Muscle of back (tissue), 13 donors: ENCODE results near the gene NRSN1. TPM values are rescaled to one million over a fixed set of nuclear protein-coding genes. Genes with fewer than 3 reads are reported as not detected.

Experiments used
- DNase-seq, 3 donors: peaks; one replicate each; pipeline versions ENCODE4 v3.0.0 to v3.0.0-alpha.2; 2013
- long read RNA-seq, 9 donors: transcript quantifications; one replicate each; lab custom pipeline, GENCODE V29; 2026
- polyA plus RNA-seq, 10 donors: library from polyadenylated mRNA; unstranded; fragments of 120-200 nt; gene quantifications; one replicate each; pipeline ENCODE4 v1.2.1, GENCODE V29; 2013; ENCODE audit not compliant: insufficient read length in 10 of 10

The NRSN1 gene, protein sequence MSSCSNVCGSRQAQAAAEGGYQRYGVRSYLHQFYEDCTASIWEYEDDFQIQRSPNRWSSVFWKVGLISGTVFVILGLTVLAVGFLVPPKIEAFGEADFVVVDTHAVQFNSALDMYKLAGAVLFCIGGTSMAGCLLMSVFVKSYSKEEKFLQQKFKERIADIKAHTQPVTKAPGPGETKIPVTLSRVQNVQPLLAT
- under 1 TPM in 4 of 10 donors, not detected in 6; 0.12 to 0.46 (median 0.20) TPM for polyA plus RNA-seq
- long read RNA-seq, donor 1: 0 reads
- long read RNA-seq, donor 2: 0 reads
- long read RNA-seq, donor 3: 0 reads
- long read RNA-seq, donor 4: 0 reads
- long read RNA-seq, donor 5: 0 reads
- long read RNA-seq, donor 6: 0 reads
- long read RNA-seq, donor 7: 0 reads
- long read RNA-seq, donor 8: 0 reads
- long read RNA-seq, donor 9: 0 reads

- DNase-seq: peak in 1 of 3 donors; percentile 9
These were observed at the start of gene NRSN1 for GRCh38 chr6:24125980-24126379. TSS of gene NRSN1 (plus strand) at chr6:24126215. CDS start at chr6:24134328, 8,113 bp downstream.

DNA sequence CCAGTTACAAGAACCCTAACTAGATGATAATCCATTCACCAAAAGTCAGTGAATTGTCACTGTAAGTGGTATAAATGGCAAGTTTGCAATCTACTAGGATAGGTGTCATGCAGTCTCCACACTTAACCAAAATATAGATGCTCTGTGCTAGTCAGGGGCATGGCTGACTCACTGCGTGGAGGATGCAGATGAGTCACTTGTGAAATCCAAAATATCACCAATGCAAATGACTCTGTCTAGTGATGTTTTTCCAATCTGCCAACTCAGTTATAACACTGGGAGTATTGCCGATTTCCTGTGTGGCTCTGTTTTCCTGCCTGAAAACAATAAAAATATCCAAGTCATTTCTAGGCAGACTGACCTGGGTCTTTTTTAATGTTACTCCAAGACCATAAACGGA, 47.8 kb upstream of the NRSN1 start:
- DNase-seq: no peak

GRCh38 chr6:24079076-24079475, 46.9 kb upstream of the NRSN1 start:
- DNase-seq: peak in 2 of 3 donors; percentile 7 to 48

DNA sequence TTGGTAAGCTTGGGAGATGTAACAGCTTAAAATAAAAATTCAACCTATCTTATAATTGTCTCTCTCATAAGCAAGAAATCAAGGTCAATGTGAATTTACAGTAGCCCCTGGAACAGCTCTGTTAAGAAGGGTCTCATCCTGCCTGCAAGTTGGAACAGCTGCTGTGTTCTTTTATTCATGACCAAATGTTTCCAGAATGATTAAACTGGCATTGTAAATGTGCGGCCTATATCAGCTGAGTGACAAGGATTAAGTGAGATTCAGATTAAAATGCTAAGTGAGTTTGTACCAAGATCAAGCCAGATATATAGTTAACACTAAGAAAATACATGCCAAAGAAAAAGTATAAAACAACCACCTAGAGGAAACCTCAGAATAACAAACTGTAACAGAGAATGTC, 45.3 kb upstream of the NRSN1 start:
- no peak for DNase-seq

DNA sequence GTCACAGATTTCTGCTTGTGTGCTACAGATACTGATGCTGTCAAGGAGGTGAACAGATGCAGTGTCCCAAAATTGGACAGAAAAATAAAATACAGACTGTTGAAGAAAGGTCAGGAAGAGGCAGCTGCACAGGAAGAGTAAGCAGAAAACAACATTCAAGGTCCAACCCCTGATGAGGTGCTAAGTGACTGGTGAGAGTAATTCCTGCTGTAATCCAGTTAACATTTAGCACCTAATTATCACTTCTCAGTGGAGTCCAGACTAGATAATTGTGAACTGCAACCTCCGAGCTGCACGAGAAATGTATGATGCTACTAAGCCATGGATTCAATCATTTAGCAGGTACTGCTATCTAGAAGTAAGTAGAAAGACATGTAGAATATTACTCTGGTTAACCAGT, 36.3 kb upstream of the NRSN1 start:
- DNase-seq: peak in 1 of 3 donors; percentile 30

DNA sequence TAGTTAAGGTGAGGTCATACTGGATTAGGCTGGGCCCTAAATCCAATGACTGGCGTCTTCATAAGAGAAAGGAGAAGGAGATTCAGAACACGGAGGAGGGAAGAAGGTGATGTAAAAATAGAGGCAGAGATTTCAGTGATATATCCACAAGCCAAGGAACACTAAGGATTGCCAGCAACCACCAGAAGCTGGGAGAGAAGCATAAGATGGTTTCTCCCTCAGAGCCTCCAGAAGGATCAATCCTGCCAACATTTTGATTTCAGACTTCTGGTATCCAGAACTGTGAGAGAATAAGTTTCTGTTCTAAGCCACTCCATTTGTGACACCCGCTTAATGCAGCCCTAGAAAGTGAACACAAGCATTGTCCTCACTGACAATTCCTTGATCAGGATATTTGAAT, 33.6 kb upstream of the NRSN1 start:
- DNase-seq: no peak

GRCh38 chr6:24093381-24093780, 32.6 kb upstream of the NRSN1 start:
- no peak for DNase-seq

DNA sequence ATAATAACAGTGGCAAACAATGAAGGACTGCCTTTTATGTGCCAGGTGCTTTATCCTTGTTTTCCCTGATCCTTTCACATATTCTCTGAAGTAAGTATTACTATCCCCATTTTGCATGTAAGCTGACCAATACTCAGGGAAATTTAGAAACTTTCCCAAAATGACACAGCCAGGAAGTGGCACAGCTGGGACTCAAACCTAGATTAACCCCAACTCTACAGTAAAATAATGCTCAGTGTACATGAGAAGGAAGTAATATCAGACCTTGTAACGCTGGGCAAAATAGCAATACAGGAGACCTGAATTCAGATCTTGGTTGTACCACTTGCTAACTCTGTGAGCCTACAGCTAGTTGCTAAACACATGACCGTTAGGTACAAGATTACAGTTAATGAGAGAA, 26.8 kb upstream of the NRSN1 start:
- DNase-seq: no peak

- no peak for DNase-seq
These were observed 25.8 kb upstream of the NRSN1 start for GRCh38 chr6:24100024-24100769.

- DNase-seq: no peak
These were observed 25.3 kb upstream of the NRSN1 start for GRCh38 chr6:24100770-24101155.

DNA sequence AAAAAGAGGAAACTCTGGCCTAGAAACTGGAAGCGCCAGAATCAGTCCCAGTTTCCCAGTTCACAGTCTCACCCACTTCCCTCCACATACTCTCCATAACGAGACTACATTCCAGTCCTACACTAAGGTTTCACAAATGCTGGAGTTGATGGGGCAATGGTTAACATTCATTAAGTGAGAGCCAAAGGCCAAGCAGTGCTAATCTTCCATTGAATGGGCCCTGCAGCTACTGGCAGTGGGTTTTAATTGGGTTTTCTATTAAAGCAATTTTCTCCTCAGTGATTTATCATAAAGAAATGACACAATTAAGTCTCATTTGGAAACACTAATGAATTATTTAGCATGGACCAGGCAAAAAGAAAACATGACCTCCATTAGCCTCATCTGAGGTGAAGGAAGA, 20.8 kb upstream of the NRSN1 start:
- no peak for DNase-seq

- no peak for DNase-seq
These were observed 19.7 kb upstream of the NRSN1 start for GRCh38 chr6:24106291-24106690.

DNA sequence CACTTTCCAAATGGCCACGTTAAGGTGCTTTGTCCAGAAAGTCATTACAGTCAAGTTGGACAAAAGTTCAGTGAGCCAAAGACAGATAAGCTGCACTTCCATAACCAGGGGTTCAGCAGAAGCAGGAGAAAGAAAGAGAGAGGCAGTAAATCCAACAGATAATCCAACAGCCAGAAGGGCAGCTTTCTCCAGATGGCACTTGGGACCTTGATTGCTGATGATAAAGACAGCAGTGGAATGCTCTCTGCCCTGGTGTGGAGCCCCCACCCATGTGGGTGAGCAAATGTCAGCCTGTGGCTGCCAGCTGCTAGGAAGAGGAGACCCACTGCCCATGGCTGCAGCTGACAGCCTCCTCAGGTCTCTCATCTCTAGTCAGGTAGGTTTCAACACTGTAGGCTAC, 18.7 kb upstream of the NRSN1 start:
- DNase-seq: no peak

- no peak for DNase-seq
These were observed 18.0 kb upstream of the NRSN1 start for GRCh38 chr6:24108056-24108455.

DNA sequence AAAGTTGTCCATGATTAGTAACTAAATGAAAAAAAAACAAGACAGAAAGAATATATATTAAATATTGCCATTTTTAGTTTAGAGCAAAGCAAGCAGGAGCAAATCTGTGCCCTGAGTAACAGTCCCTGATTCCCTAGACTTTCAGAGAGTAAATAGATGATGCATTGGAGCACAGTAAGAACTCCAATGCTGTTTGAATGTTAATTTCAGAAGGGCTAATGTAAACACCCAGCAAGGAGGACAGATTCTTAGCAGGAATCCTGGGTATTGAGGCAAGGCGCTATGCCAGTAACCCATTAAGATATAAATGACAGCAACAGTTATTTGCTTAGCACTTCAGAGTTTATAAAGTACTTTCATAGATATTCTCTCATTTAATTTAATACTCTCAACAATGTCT, 15.6 kb upstream of the NRSN1 start:
- DNase-seq: no peak

GRCh38 chr6:24113891-24114290, 12.1 kb upstream of the NRSN1 start:
- no peak for DNase-seq

DNA sequence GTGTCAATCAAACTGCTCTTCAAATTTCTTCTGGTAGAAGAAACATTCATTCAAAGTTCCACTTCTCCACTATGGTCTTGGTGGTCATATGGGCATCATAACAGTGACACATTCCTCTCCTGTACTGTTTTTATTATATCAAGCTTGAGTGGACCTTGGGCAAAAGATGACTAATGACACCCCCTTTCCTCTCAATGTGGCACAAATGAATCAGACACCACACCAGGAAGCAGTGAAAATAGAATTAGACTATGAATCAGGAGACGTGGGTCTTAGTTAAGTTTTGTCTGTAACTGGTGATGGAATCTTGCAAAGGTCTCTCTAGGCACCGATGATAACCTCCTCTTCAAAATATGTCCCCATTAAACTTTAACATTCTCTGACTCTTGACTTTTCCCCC, 9.0 kb upstream of the NRSN1 start:
- no peak for DNase-seq

- no peak for DNase-seq
These were observed 3.9 kb upstream of the NRSN1 start for GRCh38 chr6:24122139-24122538.

- DNase-seq: peak; percentile 70 to 88 (median 85)
These were observed 674 bp downstream of the NRSN1 start for GRCh38 chr6:24126586-24127192.

DNA sequence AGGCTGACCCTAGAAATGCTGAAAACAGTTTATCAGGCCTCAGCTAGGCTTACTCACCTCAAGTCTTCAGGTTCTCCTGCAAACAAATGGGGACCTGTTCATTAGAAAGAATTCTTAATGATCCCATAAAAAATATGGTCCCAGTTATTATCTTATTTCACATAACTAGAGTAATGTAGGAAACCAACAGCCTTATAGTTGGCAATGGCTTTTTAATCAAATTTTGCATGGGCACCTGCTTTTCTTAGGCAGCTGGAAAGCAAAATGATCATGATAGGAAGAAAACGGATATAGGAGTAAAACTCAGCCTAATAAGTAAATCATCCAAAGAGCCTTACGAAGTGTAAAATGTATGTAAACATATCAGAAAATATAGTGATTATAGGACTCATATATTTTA, 1.3 kb downstream of the NRSN1 start:
- DNase-seq: no peak

DNA sequence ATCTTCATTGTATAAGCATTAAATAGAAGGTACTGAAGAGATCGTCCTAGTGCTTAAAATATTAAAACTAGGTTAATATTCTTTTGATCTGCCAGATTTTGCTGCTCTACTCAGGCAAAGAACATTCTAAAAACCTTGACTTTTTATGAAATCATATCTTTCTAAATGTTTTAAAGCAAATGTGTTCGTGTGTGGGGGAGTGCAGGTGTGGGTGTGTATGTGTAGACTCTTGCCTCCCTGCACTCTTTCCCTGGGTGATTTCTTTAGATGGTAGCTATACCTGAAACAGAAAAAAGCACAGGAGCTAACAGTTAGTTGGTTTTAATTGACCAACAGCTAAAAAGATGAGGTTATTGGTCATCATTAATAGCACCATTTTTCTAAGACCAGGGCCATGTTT, 5.7 kb downstream of the NRSN1 start:
- no peak for DNase-seq

DNA sequence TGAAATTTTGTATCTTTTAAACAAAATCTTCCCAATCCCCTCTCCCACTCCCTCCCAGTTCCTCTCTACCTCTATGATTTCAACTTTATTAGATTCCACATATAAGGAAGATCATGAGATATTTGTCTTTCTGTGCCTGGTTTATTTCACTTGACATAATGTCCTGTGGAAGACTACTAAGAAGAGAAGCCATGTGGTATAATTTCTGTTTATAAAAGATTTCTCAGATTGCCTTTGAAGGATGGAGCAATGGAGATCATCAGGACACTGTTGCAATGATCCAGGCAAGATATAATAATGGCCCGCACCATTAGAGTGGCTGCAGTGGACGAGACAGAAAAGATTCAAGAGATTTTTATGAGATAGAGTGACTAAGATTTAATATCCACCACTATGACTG, 13.1 kb downstream of the NRSN1 start:
- no peak for DNase-seq

- DNase-seq: peak in 1 of 3 donors; percentile 2
These were observed 13.6 kb downstream of the NRSN1 start for GRCh38 chr6:24139639-24140038.
